ENCODE measurements around the gene SYT17.

Gene SYT17

DNA sequence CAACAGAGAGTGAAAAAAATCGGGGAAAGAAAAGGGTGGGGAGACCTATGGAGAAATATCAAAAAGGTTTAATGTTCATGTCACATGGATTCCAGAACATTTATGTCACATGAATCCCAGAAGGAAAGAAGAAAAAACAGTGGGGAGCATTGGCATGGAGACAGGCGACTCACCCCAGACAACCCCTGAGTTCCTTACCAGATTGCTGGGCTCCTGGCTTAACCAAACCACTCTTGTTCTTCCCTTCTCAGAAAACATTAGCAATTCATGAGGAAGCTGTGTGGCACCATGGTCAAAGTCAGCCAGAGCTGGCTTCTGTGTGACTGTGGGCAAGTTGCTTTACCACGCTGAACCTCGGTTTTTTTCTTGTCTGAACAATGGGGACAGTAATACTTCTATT, 67.8 kb downstream of the SYT17 start:
- H3K27me3 ChIP-seq (ENCODE audit: insufficient read depth, low read length, poor library complexity): no peaks in the 10 kb centered on the region
- DNase-seq: no peak
- H3K4me3 ChIP-seq (ENCODE audit: low read depth in 1 of 2, low read length in 2 of 2): no peak overlapping the region
- no peak overlapping the region for H3K9ac ChIP-seq (ENCODE audit: low read depth, low read length)
- TF ChIP-seq, protein P1, sequence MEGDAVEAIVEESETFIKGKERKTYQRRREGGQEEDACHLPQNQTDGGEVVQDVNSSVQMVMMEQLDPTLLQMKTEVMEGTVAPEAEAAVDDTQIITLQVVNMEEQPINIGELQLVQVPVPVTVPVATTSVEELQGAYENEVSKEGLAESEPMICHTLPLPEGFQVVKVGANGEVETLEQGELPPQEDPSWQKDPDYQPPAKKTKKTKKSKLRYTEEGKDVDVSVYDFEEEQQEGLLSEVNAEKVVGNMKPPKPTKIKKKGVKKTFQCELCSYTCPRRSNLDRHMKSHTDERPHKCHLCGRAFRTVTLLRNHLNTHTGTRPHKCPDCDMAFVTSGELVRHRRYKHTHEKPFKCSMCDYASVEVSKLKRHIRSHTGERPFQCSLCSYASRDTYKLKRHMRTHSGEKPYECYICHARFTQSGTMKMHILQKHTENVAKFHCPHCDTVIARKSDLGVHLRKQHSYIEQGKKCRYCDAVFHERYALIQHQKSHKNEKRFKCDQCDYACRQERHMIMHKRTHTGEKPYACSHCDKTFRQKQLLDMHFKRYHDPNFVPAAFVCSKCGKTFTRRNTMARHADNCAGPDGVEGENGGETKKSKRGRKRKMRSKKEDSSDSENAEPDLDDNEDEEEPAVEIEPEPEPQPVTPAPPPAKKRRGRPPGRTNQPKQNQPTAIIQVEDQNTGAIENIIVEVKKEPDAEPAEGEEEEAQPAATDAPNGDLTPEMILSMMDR (IDR thresholded peaks at IDR 0.05; ENCODE audit: borderline replicate concordance, extremely low read depth, low read length, poor library complexity, severe bottlenecking): no peak
- TF ChIP-seq EZH2 (IDR thresholded peaks at IDR 0.05; ENCODE audit: borderline replicate concordance, low read depth, low read length, severe bottlenecking): no peak
- H2AFZ ChIP-seq (ENCODE audit: low read depth, low read length): no peak overlapping the region
- H3K4me2 ChIP-seq (ENCODE audit: insufficient read depth, low read length): no peak overlapping the region
- no peaks in the 10 kb centered on the region for H4K20me1 ChIP-seq (ENCODE audit: insufficient read depth, low read length)
- H3K27ac ChIP-seq (ENCODE audit: low read length): no peak overlapping the region
- H3K4me1 ChIP-seq (ENCODE audit: insufficient read depth, low read length): no peaks in the 10 kb centered on the region
- no peaks in the 10 kb centered on the region for H3K36me3 ChIP-seq (ENCODE audit: insufficient read depth, low read length)
- H3K9me3 ChIP-seq (ENCODE audit: insufficient read depth, low read length, severe bottlenecking): peaks cover 29% of the 10 kb centered on the region
- ATAC-seq (ENCODE audit: insufficient read depth, low read depth): no peak
- H3K79me2 ChIP-seq (ENCODE audit: insufficient read depth, low read length): no peaks in the 10 kb centered on the region

DNA sequence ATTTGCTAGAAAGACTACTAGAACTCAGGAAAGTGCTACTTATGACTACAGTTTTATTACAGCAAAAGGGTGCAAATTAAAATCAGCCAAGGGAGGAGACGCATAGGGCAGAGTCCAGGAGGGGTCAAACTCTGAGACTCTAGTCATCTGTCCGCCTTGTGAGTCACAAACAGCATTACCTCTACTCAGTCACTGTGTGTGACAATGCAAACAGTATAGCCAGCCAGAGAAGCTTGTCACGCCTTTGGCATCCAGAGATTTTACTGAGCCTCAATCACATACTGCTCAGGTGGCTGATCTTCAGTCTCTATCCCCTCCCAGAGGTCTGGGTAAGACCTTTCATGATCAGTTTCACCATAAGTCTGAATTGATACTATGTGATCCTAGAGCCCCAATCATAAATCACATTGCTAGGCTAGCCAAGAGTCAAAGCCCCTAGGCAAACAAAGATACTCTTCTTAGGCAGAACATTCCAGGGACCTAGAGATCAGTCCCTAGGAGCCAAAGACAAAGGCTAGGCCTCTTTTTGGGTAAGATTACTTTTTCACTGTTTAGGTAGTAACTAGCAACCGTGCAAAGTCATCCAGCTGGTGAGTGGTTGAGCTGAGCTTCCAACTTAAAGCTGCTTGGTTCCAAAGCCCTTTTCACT, 68.6 kb downstream of the SYT17 start:
- H3K36me3 ChIP-seq (ENCODE audit: insufficient read depth, low read length): no peaks in the 10 kb centered on the region
- H3K27me3 ChIP-seq (ENCODE audit: insufficient read depth, low read length, poor library complexity): no peaks in the 10 kb centered on the region
- no peak for DNase-seq
- H3K4me1 ChIP-seq (ENCODE audit: insufficient read depth, low read length): no peaks in the 10 kb centered on the region
- H2AFZ ChIP-seq (ENCODE audit: low read depth, low read length): no peak overlapping the region
- no peaks in the 10 kb centered on the region for H3K79me2 ChIP-seq (ENCODE audit: insufficient read depth, low read length)
- ATAC-seq (ENCODE audit: insufficient read depth, low read depth): no peak
- no peaks in the 10 kb centered on the region for H4K20me1 ChIP-seq (ENCODE audit: insufficient read depth, low read length)
- H3K27ac ChIP-seq (ENCODE audit: low read length): no peak overlapping the region
- peaks cover 32% of the 10 kb centered on the region for H3K9me3 ChIP-seq (ENCODE audit: insufficient read depth, low read length, severe bottlenecking)
- no peak overlapping the region for H3K9ac ChIP-seq (ENCODE audit: low read depth, low read length)
- H3K4me3 ChIP-seq (ENCODE audit: low read depth in 1 of 2, low read length in 2 of 2): no peak overlapping the region
- TF ChIP-seq EZH2 (IDR thresholded peaks at IDR 0.05; ENCODE audit: borderline replicate concordance, low read depth, low read length, severe bottlenecking): no peak
- TF ChIP-seq, protein P1 (IDR thresholded peaks at IDR 0.05; ENCODE audit: borderline replicate concordance, extremely low read depth, low read length, poor library complexity, severe bottlenecking): no peak
- no peak overlapping the region for H3K4me2 ChIP-seq (ENCODE audit: insufficient read depth, low read length)

DNA sequence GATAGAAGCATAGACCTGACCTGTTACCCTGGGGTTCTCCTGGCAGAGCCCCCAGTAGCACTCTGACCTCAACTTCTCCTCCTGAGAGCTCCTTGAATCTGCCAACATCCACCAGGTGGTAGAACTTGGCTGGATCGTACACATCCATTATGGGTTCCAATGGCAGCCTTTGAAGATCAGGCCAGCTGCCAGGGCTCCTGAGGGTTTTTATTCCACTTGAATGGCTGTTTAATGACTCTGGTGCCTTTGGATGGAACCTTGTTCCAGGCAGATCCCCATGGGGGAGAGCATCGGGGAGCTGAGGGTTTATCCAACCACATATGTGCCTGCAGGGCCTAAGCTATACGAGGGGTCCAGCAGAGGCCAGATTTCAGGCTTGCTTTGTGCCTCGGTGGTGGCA, 70.4 kb downstream of the SYT17 start:
- Histone ChIP-seq H3K79me2 (ENCODE audit: insufficient read depth, low read length) (no peaks in the 10 kb centered on the region), H3K4me3 (ENCODE audit: low read depth in 1 of 2, low read length in 2 of 2) (no peak overlapping the region), H3K4me2 (ENCODE audit: insufficient read depth, low read length) (no peak overlapping the region), H3K4me1 (ENCODE audit: insufficient read depth, low read length) (no peaks in the 10 kb centered on the region), H3K9me3 (ENCODE audit: insufficient read depth, low read length, severe bottlenecking) (peaks cover 32% of the 10 kb centered on the region), H3K27ac (ENCODE audit: low read length) (no peak overlapping the region), H3K36me3 (ENCODE audit: insufficient read depth, low read length) (no peaks in the 10 kb centered on the region), H3K9ac (ENCODE audit: low read depth, low read length) (no peak overlapping the region), H4K20me1 (ENCODE audit: insufficient read depth, low read length) (no peaks in the 10 kb centered on the region), H3K27me3 (ENCODE audit: insufficient read depth, low read length, poor library complexity) (no peaks in the 10 kb centered on the region), H2AFZ (ENCODE audit: low read depth, low read length) (no peak overlapping the region)
- ATAC-seq (ENCODE audit: insufficient read depth, low read depth): no peak
- DNase-seq: no peak
- TF ChIP-seq, protein P1 (IDR thresholded peaks at IDR 0.05; ENCODE audit: borderline replicate concordance, extremely low read depth, low read length, poor library complexity, severe bottlenecking): no peak
- TF ChIP-seq EZH2 (IDR thresholded peaks at IDR 0.05; ENCODE audit: borderline replicate concordance, low read depth, low read length, severe bottlenecking): no peak

Measured in DND-41 (cell line).